ENCODE measurements around the gene GATAD2B. TPM values are rescaled to one million over a fixed set of nuclear protein-coding genes. Genes with fewer than 3 reads are reported as not detected.

The GATAD2B gene
- polyA plus RNA-seq, 1 donor from 2014 or later = 12.8 TPM

- no peak for TF ChIP-seq MXI1 (conservative IDR thresholded peaks at IDR 0.05; ENCODE audit: poor library complexity, severe bottlenecking)
- TF ChIP-seq POLR2AphosphoS5 (IDR thresholded peaks at IDR 0.05) = no peak
- no peak for TF ChIP-seq EP300 (conservative IDR thresholded peaks at IDR 0.05; ENCODE audit: poor library complexity, severe bottlenecking)
- no peak for TF ChIP-seq RAD21 (conservative IDR thresholded peaks at IDR 0.05)
- TF ChIP-seq, protein P1, sequence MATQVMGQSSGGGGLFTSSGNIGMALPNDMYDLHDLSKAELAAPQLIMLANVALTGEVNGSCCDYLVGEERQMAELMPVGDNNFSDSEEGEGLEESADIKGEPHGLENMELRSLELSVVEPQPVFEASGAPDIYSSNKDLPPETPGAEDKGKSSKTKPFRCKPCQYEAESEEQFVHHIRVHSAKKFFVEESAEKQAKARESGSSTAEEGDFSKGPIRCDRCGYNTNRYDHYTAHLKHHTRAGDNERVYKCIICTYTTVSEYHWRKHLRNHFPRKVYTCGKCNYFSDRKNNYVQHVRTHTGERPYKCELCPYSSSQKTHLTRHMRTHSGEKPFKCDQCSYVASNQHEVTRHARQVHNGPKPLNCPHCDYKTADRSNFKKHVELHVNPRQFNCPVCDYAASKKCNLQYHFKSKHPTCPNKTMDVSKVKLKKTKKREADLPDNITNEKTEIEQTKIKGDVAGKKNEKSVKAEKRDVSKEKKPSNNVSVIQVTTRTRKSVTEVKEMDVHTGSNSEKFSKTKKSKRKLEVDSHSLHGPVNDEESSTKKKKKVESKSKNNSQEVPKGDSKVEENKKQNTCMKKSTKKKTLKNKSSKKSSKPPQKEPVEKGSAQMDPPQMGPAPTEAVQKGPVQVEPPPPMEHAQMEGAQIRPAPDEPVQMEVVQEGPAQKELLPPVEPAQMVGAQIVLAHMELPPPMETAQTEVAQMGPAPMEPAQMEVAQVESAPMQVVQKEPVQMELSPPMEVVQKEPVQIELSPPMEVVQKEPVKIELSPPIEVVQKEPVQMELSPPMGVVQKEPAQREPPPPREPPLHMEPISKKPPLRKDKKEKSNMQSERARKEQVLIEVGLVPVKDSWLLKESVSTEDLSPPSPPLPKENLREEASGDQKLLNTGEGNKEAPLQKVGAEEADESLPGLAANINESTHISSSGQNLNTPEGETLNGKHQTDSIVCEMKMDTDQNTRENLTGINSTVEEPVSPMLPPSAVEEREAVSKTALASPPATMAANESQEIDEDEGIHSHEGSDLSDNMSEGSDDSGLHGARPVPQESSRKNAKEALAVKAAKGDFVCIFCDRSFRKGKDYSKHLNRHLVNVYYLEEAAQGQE (IDR thresholded peaks at IDR 0.05; ENCODE audit: borderline replicate concordance) = no peak
- Histone ChIP-seq H3K9me3 (ENCODE audit: low read length) (no peaks in the 10 kb centered on the region), H3K27me3 (ENCODE audit: insufficient read depth, low read depth, low read length) (no peaks in the 10 kb centered on the region), H3F3A (ENCODE audit: insufficient read depth, low read length, poor library complexity, severe bottlenecking) (no peaks in the 10 kb centered on the region), H3K36me3 (ENCODE audit: insufficient read depth, low read length) (no peaks in the 10 kb centered on the region), H4K20me1 (ENCODE audit: insufficient read depth) (no peaks in the 10 kb centered on the region), H3K4me2 (ENCODE audit: low read length) (no peak overlapping the region), H2AFZ (ENCODE audit: low read depth, low read length) (no peak overlapping the region), H3K79me2 (replicated peaks; ENCODE audit: insufficient read depth, low read length) (no peaks in the 10 kb centered on the region), H3K4me3 (ENCODE audit: low read length) (no peak overlapping the region), H3K9me2 (ENCODE audit: insufficient read depth, low read length) (no peaks in the 10 kb centered on the region), H3K9ac (ENCODE audit: low read length) (no peak overlapping the region), H3K27ac (ENCODE audit: low read length) (no peak overlapping the region)
These were observed 16.7 kb upstream of the GATAD2B start for GRCh38 chr1:153939476-153939875.

DNA sequence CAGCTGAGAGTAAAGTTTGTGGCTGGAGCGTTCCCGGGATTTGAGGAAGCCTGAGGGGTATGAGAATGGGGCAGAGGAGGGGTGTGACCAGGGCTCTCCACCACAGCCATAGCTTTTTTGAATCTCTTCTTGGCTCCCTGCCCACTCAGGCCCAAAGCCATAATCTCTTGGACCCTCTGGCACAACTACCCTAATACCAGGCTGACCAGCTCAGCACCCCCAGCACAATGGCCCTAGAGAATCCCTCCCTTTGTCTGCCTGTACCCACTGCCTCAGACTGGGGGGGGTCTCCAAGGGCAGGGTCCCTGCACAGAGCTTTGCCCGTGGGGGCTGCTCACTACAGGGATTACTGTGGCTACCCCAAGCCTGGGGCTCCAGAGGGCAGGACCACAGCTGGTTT is 16.2 kb upstream of the GATAD2B start:
- TF ChIP-seq MXI1 (conservative IDR thresholded peaks at IDR 0.05; ENCODE audit: poor library complexity, severe bottlenecking) = no peak
- no peak for TF ChIP-seq TAF1 (IDR thresholded peaks at IDR 0.05; ENCODE audit: low read depth)
- TF ChIP-seq RAD21 (conservative IDR thresholded peaks at IDR 0.05) = no peak
- TF ChIP-seq EP300 (conservative IDR thresholded peaks at IDR 0.05; ENCODE audit: poor library complexity, severe bottlenecking) = no peak
- TF ChIP-seq SMC3 (conservative IDR thresholded peaks at IDR 0.05; ENCODE audit: poor library complexity) = no peak
- TF ChIP-seq, protein P1 (IDR thresholded peaks at IDR 0.05; ENCODE audit: borderline replicate concordance) = no peak
- no peak for TF ChIP-seq CTCF (IDR thresholded peaks at IDR 0.05; ENCODE audit: poor library complexity, severe bottlenecking)
- TF ChIP-seq EZH2 (IDR thresholded peaks at IDR 0.05; ENCODE audit: borderline replicate concordance, insufficient read depth, low read length, poor library complexity, severe bottlenecking) = no peak
- no peak for TF ChIP-seq POLR2AphosphoS5 (IDR thresholded peaks at IDR 0.05)
- Histone ChIP-seq H4K20me1 (ENCODE audit: insufficient read depth) (no peaks in the 10 kb centered on the region), H3K4me3 (ENCODE audit: low read length) (no peak overlapping the region), H3K79me2 (replicated peaks; ENCODE audit: insufficient read depth, low read length) (no peaks in the 10 kb centered on the region), H2AFZ (ENCODE audit: low read depth, low read length) (no peak overlapping the region), H3K9ac (ENCODE audit: low read length) (no peak overlapping the region), H3K9me2 (ENCODE audit: insufficient read depth, low read length) (no peaks in the 10 kb centered on the region), H3K4me2 (ENCODE audit: low read length) (no peak overlapping the region), H3K27me3 (ENCODE audit: insufficient read depth, low read depth, low read length) (no peaks in the 10 kb centered on the region), H3K27ac (ENCODE audit: low read length) (no peak overlapping the region), H3K36me3 (ENCODE audit: insufficient read depth, low read length) (no peaks in the 10 kb centered on the region), H3K9me3 (ENCODE audit: low read length) (no peaks in the 10 kb centered on the region), H3F3A (ENCODE audit: insufficient read depth, low read length, poor library complexity, severe bottlenecking) (no peaks in the 10 kb centered on the region)
